ENCODE results near the gene PACSIN1. TPM values are rescaled to one million over a fixed set of nuclear protein-coding genes. Genes with fewer than 3 reads are reported as not detected.

PACSIN1 gene
- total RNA-seq, 1 experiment from 2014 or later, result 0.26 TPM

- CTCF ChIA-PET, result interaction anchor here (0.6 to 3.3 kb wide), 8 partner anchors 12 to 1690 kb away, joined by 3 to 20 read pairs (median 4); no protein-coding TSS in a partner anchor
- no peak for TF ChIP-seq CTCF (IDR thresholded peaks at IDR 0.05; ENCODE audit: unreplicated experiment)
- intact Hi-C loops (cut with micrococcal nuclease; ENCODE audit: unreplicated experiment), result loop anchor here (1.0 to 5.0 kb wide), 2 partner anchors 66 to 81 kb away; no protein-coding TSS in a partner anchor
- Mint-ChIP-seq H3K9me3 (ENCODE audit: low read depth, unreplicated experiment) (no peaks in the 10 kb centered on the region), H3K27ac (ENCODE audit: unreplicated experiment) (no peak overlapping the region), H3K36me3 (ENCODE audit: insufficient read depth, unreplicated experiment) (no peaks in the 10 kb centered on the region), H3K4me3 (ENCODE audit: low read depth, unreplicated experiment) (no peak overlapping the region), H3K27me3 (ENCODE audit: unreplicated experiment) (peaks cover 17% of the 10 kb centered on the region), H3K4me1 (ENCODE audit: low read depth, unreplicated experiment) (peaks cover 15% of the 10 kb centered on the region)
- DNase-seq, result no peak
- BruUV-seq (replicated peaks), result no TSS peak
Measured at GRCh38 chr6:34527751-34528670, 62.1 kb downstream of the PACSIN1 start.

- no peak for TF ChIP-seq CTCF (IDR thresholded peaks at IDR 0.05; ENCODE audit: unreplicated experiment)
- Mint-ChIP-seq H3K4me3 (ENCODE audit: low read depth, unreplicated experiment) (no peak overlapping the region), H3K36me3 (ENCODE audit: insufficient read depth, unreplicated experiment) (no peaks in the 10 kb centered on the region), H3K9me3 (ENCODE audit: low read depth, unreplicated experiment) (no peaks in the 10 kb centered on the region), H3K4me1 (ENCODE audit: low read depth, unreplicated experiment) (peaks cover 12% of the 10 kb centered on the region), H3K27me3 (ENCODE audit: unreplicated experiment) (peaks cover 17% of the 10 kb centered on the region), H3K27ac (ENCODE audit: unreplicated experiment) (no peak overlapping the region)
- BruUV-seq (replicated peaks), result no TSS peak
- intact Hi-C loops (cut with micrococcal nuclease; ENCODE audit: unreplicated experiment), result loop anchor here (5.0 kb wide), 1 partner anchor 67 kb away; no protein-coding TSS in a partner anchor
- DNase-seq, result no peak
- CTCF ChIA-PET, result interaction anchor here (0.6 to 1.6 kb wide), 4 partner anchors 34 to 402 kb away, joined by 3 to 16 read pairs (median 4); no protein-coding TSS in a partner anchor
Measured at GRCh38 chr6:34528996-34529664, 63.3 kb downstream of the PACSIN1 start.

GRCh38 chr6:34529665-34530327 lies 63.9 kb downstream of the PACSIN1 start:
- TF ChIP-seq CTCF (IDR thresholded peaks at IDR 0.05; ENCODE audit: unreplicated experiment), result peak; percentile 14
- no peaks in the 10 kb centered on the region for H3K9me3 Mint-ChIP-seq (ENCODE audit: low read depth, unreplicated experiment)
- H3K27ac Mint-ChIP-seq (ENCODE audit: unreplicated experiment), result no peak overlapping the region
- H3K36me3 Mint-ChIP-seq (ENCODE audit: insufficient read depth, unreplicated experiment), result no peaks in the 10 kb centered on the region
- no TSS peak for BruUV-seq (replicated peaks)
- peaks cover 17% of the 10 kb centered on the region for H3K27me3 Mint-ChIP-seq (ENCODE audit: unreplicated experiment)
- intact Hi-C loops (cut with micrococcal nuclease; ENCODE audit: unreplicated experiment), result loop anchor here (5.0 kb wide), 1 partner anchor 67 kb away; no protein-coding TSS in a partner anchor
- peak; percentile 70 for DNase-seq
- no peak overlapping the region for H3K4me3 Mint-ChIP-seq (ENCODE audit: low read depth, unreplicated experiment)
- CTCF ChIA-PET, result interaction anchor here (0.6 to 1.6 kb wide), 6 partner anchors 33 to 401 kb away, joined by 3 to 16 read pairs (median 4); no protein-coding TSS in a partner anchor
- H3K4me1 Mint-ChIP-seq (ENCODE audit: low read depth, unreplicated experiment), result peaks cover 12% of the 10 kb centered on the region

Data from Calu3 (cell line).